ENCODE results near the gene NIPSNAP3A.

The NIPSNAP3A gene

DNA sequence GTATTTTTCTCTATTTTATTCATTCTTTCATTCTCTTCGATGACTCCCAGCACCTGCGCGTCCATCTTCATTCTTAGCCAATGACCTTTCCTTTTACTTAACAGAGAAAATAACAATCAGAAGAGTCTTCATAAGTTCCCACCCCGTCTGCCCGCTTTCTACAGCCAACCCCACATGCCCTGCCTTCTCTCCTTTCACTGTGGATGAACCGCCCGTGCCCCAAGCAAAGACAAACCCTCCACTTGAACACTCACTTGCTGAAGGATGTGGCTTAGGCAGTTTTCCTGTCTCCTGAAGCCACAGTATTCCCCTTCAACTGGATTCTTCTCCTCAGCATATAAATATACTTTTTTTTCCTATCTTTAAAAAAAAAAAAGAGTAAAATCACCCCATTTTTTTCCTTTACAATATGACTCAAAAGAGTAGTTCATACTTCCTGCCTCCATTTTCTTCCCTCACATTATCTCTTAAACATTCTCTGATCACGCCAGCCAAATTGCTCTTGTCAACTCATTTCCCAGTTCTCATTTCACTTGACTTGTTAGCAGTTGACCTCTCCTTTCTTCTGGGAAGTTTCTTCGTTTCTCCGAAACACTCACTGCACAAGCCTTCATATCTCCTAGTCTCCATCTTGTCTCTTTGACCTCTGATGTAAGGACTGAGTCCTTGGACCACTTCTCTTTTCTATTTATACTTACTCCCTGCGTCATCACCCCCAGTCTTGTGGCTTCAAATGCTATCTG lies 27.5 kb downstream of the NIPSNAP3A start:
- DNase-seq (ENCODE audit: low read depth) = no peak

DNA sequence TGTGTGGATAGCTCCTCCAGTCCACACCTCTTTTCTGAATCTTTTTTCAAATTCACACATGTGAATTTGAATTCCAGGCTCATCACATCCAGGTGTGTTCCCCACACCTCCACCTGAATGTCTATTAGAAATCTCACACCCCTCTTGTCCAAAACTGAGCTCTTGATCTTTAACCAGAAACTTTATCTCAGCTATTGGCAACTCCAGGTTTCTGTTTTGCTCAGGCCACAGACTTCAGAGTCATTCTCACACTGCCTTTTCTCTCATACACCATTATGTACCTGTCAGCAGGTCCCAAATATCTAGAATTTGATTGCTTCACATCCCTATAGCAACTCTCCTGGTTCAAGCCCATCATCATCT lies 28.1 kb downstream of the NIPSNAP3A start:
- no peak for DNase-seq (ENCODE audit: low read depth)

DNA sequence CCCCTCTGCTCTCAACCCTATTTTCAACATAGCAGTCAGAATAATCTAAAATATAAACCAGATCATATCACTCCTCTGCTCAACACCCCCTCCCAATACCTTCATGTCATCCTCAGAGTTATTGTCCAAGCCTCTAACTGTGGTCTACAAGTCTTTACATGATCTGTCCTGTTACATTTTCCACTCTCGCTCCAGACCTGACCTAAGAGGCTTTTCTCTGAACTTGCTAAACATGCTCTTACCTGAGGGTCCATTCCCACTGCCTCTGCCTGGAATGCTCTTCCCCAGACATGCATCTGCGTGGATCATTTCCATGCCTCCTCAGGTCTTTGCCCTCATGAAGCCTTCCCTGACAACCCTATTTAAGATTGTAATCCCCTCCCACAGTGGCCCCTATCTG lies 28.5 kb downstream of the NIPSNAP3A start:
- no peak for DNase-seq (ENCODE audit: low read depth)

DNA sequence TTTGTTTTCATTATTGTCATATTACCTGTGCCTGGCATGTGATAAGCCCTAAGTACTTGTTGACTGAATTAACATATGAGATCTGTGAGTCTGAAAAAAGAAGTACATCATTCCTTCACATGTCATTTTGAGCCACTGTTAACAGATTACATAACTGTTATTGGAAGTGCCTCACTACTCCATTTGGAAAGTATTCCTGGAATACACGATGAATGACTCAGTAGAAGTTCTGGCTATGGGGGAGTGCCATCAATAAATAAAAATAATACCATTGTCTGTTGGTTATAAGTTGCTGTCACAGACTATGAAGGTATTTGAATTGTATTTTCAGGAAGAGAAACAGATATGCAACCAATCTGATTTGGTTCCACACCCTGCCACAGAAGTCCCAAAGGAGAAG lies 29.3 kb downstream of the NIPSNAP3A start:
- no peak for DNase-seq (ENCODE audit: low read depth)

DNA sequence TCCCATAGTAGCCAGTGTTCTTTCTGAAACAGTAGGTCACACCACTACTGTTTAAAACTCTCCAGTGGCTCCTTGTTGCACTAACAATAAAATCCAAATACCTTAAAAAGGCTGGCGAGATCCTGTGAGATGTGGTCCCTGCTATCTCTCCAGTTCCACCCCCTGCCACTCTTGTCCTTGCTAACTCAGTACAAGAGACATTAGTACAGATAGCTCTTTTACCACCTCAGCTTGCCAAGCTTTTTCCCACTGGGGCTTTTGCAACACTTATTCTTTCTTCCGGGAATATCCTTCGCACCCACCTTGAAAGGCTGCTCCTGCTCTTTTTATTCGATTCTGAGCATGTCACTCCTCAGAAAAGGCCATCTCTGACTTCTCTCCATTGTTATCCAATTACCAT lies 31.3 kb downstream of the NIPSNAP3A start:
- no peak for DNase-seq (ENCODE audit: low read depth)

DNA sequence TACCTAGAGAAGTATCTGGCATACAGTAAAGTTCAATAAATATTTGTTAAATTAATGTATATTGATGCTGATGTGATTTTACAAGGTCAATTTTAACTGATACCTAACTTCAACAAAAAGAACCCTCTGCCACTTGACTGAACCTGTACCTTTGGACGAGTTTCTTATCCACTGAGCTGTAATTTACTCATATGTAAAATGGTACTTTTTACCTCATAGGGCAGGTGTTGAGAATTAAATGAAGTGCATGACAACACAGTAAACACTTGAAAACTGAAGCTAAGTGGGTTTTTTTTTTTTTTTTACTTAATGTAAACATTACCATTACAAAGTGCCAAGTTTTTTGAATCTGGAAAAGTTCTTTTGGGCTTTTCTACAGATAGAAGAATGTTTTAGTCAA lies 31.9 kb downstream of the NIPSNAP3A start:
- no peak for DNase-seq (ENCODE audit: low read depth)

DNA sequence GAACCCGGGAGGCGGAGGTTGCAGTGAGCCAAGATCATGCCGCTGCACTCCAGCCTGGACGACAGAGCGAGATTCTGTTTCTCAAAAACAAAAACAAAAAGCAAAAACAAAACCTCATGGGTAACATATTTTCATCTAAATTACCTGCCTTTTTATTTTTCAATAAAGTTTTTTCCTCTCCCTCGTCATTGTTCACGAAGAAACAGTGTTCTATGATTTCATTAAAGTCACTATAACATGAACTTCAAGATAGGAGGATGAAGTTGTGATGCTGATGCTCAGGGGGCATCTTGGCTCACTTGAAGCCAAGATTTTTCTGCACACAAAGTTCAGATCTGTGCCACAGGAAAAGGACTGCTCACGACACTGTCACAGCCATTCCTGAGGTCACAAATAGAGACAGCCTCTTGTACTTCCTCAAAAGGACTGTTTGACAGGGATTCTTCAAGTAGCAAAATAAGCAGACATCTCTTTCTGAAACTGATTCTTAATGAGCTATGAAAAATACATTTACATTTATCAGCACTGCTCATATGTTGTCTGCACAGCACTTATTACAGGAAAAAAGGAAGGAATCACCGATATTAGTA lies 32.6 kb downstream of the NIPSNAP3A start:
- no peak for DNase-seq (ENCODE audit: low read depth)

DNA sequence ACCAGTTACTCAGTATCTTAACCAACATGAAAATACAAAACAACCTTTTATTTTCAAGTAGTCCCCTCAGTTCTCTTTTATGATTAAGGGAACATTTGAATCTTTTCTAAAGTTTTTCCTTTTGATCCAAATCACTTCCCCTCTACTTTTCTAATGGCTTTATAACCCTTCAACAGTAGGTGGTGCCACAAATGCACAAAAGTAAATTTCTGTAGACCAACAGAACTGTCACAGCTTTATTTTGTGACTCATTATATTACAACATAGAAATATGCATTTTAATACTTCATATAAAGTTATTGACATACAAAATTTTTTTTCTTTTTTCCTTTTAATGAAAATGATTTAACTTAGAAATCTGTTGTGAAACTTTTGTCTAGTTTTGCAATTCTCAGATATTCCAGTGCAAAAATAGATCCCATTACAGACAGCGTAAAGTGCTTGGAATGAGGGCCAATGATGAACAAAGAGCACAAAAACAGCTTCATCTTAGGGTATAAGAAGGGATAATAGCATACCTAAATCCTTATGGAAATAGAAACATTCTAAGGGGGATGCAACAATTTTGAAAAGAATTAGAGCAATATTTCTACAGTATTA lies 33.4 kb downstream of the NIPSNAP3A start:
- DNase-seq (ENCODE audit: low read depth) = no peak

DNA sequence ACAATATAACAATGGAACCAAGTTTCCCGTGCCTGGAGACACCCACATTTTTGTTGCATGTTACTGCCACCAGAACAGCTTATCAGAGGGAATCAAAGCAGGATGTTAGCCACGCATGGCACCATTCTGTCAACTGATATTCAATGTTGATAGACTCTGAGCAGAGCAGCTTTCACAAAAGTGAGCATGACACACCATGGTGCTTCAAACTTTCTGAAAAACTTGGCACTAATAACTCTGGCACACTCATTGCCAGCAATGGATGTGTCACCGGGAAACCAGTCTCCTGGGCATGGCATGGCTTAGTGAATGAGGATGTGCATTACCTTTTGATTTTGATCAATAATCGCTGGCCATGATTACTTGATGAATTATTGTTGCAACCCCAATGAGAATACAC lies 36.1 kb downstream of the NIPSNAP3A start:
- no peak for DNase-seq (ENCODE audit: low read depth)

DNA sequence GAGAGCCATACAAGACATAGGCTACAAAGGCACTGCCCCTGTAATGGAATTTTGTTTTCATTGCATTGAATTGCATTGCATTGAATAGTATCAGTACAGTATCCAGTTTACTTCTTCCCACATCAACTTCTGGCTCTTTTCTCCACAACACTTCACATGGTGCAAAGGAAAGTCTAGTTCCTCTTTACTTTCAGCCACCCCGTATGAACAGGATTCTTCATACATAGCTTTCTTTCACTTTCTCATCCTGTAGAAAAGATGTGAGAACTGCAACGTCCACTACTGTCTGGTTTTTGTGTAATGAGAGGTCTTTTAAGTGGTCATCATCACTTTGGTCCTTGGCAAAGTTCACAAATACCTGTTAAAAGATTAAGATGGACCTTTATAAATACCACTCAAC lies 36.6 kb downstream of the NIPSNAP3A start:
- no peak for DNase-seq (ENCODE audit: low read depth)

DNA sequence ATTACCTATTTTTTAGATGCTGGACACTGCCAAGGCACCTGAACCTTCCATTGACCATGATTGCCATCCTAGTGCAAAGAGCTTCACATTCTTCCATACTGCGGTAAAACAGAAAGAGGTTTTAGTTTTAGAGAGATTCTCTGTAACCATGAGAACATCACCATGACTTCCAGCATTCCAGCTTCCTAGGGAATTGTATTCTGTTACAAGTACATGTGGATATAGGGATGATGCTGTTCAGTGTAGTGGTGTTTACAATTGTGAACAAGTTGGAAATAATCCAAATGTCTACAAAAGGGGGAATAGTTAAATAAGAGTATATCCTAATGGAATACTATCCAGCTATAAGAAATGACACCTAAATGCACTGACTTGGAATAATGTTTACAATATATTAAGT lies 38.8 kb downstream of the NIPSNAP3A start:
- no peak for DNase-seq (ENCODE audit: low read depth)

DNA sequence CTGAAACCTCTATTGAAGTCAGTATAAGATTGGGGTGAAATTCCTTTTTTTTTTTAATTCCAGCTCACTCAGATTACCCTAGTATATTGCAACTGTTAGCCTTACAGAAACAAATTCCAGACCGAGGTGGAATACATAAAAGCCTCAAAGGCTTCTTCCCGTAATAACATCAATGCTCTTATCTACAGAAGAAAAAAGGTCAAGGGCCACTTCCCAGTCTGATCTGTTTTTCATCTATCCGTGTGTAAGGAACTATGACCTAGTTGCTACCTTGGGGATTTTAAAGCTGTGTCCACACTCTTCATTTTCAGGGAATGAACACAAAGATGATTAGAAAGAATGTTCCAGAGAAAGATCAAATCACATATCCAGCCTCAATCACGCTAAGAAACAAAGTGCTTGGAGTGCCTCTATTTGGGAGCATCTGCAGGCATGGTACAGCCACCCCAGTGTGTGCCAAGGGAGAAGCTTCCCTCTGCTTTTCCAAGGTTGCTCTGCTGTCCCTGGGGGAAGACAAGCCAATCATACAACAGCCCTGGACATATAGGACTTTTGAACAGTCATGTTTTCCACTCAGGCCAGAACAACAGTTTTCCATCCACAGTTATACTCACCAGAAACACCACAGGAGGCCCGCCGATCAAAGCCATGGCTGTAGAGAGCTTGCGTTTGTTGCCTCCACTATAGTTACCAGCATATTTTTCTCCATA lies 40.0 kb downstream of the NIPSNAP3A start:
- DNase-seq (ENCODE audit: low read depth) = no peak

DNA sequence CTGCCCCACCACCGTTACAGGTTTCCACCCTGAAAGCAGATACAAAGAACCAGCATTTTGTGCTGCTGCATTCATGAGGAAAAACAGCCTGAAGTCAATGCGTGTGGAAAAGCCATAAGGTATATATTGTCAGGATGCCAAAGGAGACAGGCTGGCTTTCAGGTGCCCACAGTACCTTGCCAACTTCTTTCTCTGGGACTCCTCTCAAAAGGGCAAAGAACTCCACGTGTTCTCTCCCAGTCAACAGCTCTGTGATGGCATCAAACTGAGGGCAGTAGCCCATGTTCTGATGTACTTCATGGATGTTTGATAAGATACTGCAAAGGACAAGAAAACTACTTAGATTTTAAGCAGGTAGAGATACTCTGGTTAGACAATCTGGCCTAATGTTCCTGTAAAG lies 40.8 kb downstream of the NIPSNAP3A start:
- no peak for DNase-seq (ENCODE audit: low read depth)

DNA sequence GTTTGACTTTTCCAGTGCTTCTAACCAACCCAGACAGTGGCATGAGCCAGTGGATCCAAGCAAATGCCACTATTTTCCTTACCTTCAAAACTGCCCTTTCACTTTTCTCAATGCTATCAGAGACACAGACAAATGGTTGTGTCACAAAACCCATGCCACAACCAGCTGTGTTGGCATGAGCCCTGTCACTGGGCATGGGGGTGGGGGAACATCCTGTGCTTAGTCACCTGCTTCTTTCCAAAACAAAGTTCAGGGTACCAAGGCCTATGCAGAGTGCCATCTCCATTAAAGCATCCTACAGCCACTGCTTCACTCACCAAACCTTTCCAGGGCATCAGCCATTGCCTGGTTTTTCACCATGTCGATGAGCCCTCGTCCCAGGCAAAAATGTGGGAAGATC lies 46.6 kb downstream of the NIPSNAP3A start:
- no peak for DNase-seq (ENCODE audit: low read depth)

DNA sequence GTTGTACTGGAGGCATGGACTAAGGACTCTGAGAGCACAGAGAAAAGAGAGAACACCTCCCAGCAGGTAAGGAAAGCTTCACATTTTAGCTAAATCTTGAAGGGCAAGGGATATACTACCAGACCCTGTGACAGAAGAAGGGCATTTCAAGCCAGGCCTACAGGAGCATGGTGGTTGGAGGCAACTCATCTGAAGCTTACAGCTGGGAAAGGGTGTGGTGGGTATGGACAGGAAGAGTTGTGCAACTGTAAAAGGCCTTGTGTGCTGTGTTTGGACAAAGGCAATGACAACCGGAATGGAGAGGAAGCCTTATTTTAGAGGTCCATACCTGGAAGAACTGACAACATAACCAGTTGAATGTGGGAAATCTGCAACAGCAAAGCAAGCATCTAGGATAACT lies 47.6 kb downstream of the NIPSNAP3A start:
- no peak for DNase-seq (ENCODE audit: low read depth)

DNA sequence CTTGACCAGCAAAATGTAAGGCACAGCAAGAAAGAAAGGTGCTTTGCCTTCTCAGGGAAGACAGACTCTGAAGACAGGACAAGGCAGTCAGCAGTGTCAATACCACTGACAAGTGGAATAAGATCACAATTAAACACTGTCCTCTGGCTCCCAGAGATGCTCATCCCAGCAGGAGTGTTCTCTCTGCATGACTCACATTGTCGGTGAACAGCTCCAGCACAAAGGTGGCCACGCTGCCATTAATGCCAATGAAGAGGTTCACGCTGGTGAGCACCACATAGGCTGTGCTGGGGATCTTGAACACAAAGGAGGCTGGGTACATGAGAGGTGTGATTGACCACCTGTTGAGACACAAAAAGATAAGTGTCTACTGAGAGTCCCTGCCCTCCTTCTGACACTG lies 48.4 kb downstream of the NIPSNAP3A start:
- DNase-seq (ENCODE audit: low read depth) = no peak

DNA sequence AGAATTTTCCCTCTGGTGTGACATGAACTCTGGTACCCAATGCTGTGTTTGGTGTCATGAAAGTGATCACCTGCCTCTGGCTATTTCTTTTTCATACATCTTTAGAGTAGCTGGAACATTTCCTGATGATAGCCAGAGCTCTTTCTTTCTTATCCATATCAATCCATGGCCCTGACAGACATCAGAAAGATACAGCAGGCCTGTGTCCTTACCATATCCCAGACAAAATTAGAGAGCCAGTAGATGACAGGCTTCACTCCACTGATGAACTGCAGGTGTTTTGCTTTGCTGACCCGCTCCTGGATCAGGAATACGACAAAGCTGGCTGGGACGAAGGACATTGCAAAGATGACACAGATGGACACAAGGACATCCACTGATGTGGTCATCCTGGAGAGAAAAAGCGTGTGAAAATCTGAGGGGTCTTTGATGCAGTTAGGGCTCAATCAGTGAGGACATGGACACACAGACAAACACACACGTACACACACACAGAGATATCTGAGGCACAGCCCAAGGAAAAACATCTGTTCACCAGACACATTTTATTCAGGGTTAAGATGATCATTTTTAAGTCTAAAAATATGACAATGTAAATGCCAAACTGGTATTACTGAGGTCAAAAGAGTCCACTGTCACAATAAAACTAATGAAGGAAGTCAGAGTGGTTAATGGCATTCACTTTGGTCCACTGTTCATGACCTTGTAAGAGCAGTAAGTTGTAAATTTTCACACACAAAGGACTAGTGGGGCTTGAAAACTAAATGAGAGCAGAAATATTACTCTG lies 50.9 kb downstream of the NIPSNAP3A start:
- DNase-seq (ENCODE audit: low read depth) = no peak

DNA sequence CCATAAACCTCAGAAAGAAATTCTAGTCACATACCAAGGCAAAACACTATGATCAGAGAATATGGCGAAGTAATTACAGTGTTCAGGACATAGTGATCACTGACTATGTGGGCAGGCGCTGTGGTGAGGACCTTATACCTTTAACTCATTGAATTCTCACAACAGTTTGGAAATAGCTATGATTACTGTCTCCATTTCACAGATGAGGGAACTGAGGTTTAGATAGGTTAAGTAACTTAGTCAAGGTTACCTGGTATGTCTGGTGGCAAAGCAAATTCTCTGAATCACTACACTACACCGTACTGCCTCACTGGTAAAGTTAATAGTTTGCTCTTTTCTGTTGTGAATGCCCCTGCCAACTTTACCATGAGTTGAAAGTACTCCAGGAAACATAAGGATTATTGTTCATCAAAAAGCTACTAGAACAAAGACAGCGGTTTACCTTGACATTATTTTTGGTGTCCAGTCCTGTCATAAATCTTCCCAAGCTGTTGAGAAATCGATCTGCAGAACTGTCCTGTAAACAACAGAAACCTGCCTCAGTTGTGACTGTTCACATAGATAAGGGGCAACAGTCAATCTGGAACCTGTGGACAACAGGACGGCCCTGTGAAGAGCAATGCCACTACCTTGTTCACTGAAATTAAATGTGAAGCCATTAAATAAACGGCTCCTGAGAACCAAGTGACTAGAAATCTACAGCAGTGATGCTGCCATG lies 52.7 kb downstream of the NIPSNAP3A start:
- DNase-seq (ENCODE audit: low read depth) = no peak

DNA sequence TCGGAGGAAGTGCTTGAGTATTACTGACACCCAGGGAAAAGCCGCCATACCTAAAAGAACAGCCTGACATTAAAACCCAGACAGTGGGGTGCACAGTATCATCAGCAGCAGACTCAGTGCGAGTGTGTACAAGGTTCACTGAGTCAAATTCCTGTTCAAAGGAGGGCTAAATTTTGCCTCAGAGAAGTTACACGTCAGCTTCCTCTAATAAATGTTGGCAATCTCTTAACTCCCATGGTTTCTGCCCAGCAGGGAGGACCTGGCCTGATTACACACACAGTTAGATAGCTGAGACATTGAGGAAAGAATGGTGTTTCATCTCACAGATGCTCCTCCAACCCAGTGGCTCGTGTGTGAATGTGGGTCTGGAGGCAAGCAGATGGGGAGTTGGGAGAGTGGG lies 54.6 kb downstream of the NIPSNAP3A start:
- DNase-seq (ENCODE audit: low read depth) = no peak

DNA sequence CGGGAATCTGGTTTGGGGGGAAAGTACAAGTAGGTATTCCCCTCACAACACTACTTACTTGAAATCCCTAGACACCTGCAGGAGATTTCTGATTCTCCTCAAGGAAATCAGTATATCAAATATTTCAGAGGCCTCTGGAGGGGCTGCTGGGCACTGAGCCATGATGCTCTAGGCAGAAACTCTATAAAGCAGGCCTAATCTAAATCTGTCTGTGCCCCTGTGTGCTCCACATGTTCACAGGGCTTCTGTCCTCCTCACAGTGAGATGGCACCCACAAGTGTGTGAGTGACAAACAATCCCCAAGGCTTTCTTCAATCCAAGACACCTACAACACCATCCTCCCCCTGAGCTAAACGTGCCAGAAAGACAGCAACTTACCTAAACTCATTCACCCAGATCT lies 55.4 kb downstream of the NIPSNAP3A start:
- DNase-seq (ENCODE audit: low read depth) = no peak

DNA sequence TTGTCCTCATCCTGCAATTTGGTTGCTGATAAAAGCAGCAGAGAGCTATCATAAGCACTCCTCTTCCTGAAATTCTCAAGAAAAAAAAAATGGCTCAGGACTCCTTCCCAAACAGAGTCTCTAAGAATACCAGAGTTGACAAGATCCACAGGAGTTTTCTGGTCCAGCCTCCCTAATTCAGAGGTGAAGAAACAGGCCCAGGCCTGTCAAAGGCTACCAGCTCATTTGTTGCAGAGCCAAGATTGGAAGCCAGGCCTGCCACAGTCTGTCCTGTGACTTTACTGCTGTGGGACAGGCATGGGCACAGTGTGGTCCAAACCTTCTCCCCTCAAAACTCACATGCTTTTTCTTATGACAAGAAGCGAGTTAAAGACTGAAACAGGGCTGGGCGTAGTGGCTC lies 58.0 kb downstream of the NIPSNAP3A start:
- DNase-seq (ENCODE audit: low read depth) = no peak

All from stimulated activated CD8-positive, alpha-beta memory T cell treated with anti-CD3 and anti-CD28 coated beads, Interleukin-12 subunit alpha, Interleukin-12 subunit beta, amount 100 ng/mL, for 1 hour (primary cell).